HCT116 (cell line): ENCODE data around the gene FSCN2. TPM values are rescaled to one million over a fixed set of nuclear protein-coding genes. Genes with fewer than 3 reads are reported as not detected.

ENCODE experiments used
- ATAC-seq: fragments of 200-7000 bp; cut with Tn5 transposase; 2 replicates; pipeline ENCODE4 v1.9.1; 2020; ENCODE audit warnings: mild to moderate bottlenecking, moderate library complexity
- BruUV-seq: library from RNA; stranded (reverse); fragments of 400-500 nt; replicated peaks from 2 replicates; lab custom pipeline; 2021; lab: Mats Ljungman, UMichigan
- CTCF ChIA-PET: fragments of 300-600 bp; sonication (Branson Sonifier 250); formaldehyde crosslinking; loops from one replicate; lab custom pipeline; 2021; ENCODE audit warnings: antibody characterized with exemption; lab: Charles Lee
- POLR2A ChIA-PET: fragments of 300-600, 350-600 bp; sonication (Branson Sonifier 250); formaldehyde crosslinking; loops from one replicate; lab custom pipeline; 2021; ENCODE audit warnings: antibody characterized with exemption; lab: Charles Lee
- RAD21 ChIA-PET, 2 experiments: fragments of 300-600 bp; sonication (Branson Sonifier 250); formaldehyde crosslinking; loops; one replicate each; lab custom pipeline; 2023; ENCODE audit warnings: low total read pairs in 2 of 2; ENCODE audit not compliant: uncharacterized antibody in 2 of 2, unreplicated experiment in 2 of 2, low non-redundant PET in 1 of 2; lab: Charles Lee
- DNase-seq: peaks from one replicate; pipeline ENCODE4 v3.0.0-alpha.2; 2010; ENCODE audit warnings: low read depth, low spot score
- H2AFZ ChIP-seq: fragments of 200-600 bp; shearing (Covaris generic), sonication (generic); 2 replicates; pipeline ENCODE4 v1.6.1; 2017; ENCODE audit warnings: low read depth, mixed run types, mixed read lengths, antibody characterized with exemption, low read length; ENCODE audit not compliant: poor library complexity, severe bottlenecking
- H3K27ac ChIP-seq: 2 replicates; pipeline ENCODE4 v1.5.1; 2012; ENCODE audit warnings: low read depth, low read length
- H3K27me3 ChIP-seq: fragments of 200-600 bp; sonication (generic); 2 replicates; pipeline ENCODE4 v1.6.1; 2016; ENCODE audit warnings: mixed run types, low read length, mixed read lengths; ENCODE audit not compliant: insufficient read depth
- H3K36me3 ChIP-seq, 2 experiments: fragments of 200-500 bp in 1 of 2; fragments of 200-600 bp in 1 of 2; sonication (Bioruptor generic) in 1 of 2; sonication (generic) in 1 of 2; 2 replicates each; pipeline versions ENCODE4 v1.5.1 to v1.6.1; 2014 to 2016; ENCODE audit warnings: low read length in 2 of 2, inconsistent platforms in 1 of 2, mixed read lengths in 1 of 2, mixed run types in 1 of 2; ENCODE audit not compliant: insufficient read depth in 2 of 2, control insufficient read depth in 1 of 2
- H3K4me1 ChIP-seq, 2 experiments: fragments of 200-600 bp in 1 of 2; sonication (generic) in 1 of 2; 2 replicates each; pipeline versions ENCODE4 v1.5.1 to v1.6.1; 2012 to 2017; ENCODE audit warnings: low read length in 2 of 2, inconsistent platforms in 1 of 2, mild to moderate bottlenecking in 1 of 2, mixed read lengths in 1 of 2, mixed run types in 1 of 2, moderate library complexity in 1 of 2; ENCODE audit not compliant: insufficient read depth in 2 of 2, control insufficient read depth in 1 of 2
- H3K4me2 ChIP-seq: fragments of 200-600 bp; sonication (generic); 2 replicates; pipeline ENCODE4 v1.6.1; 2017; ENCODE audit warnings: mixed run types, low read length, mixed read lengths
- H3K4me3 ChIP-seq, 2 experiments: fragments of 200-600 bp in 1 of 2; sonication (generic) in 1 of 2; replicated peaks in 1 of 2; 2 replicates each; pipeline ENCODE4 v1.5.1; 2011 to 2016; ENCODE audit warnings: low read length in 2 of 2, control low read depth in 1 of 2, low read depth in 1 of 2, mild to moderate bottlenecking in 1 of 2, mixed read lengths in 1 of 2, mixed run types in 1 of 2
- H3K79me2 ChIP-seq: fragments of 200-600 bp; sonication (generic); 2 replicates; pipeline ENCODE4 v1.6.1; 2017; ENCODE audit warnings: mild to moderate bottlenecking, mixed run types, low read length, moderate library complexity, mixed read lengths; ENCODE audit not compliant: insufficient read depth
- H3K9ac ChIP-seq: fragments of 200-600 bp; sonication (generic); 2 replicates; pipeline ENCODE4 v1.6.1; 2016; ENCODE audit warnings: low read length, mixed read lengths
- H3K9me2 ChIP-seq: fragments of 200-600 bp; sonication (generic), shearing (Covaris generic); 2 replicates; pipeline ENCODE4 v1.6.1; 2017; ENCODE audit warnings: mixed run types, mild to moderate bottlenecking, moderate library complexity; ENCODE audit not compliant: insufficient read depth
- H3K9me3 ChIP-seq, 2 experiments: fragments of 200-500 bp in 1 of 2; fragments of 200-600 bp in 1 of 2; sonication (Bioruptor generic) in 1 of 2; sonication (generic) in 1 of 2; 2 replicates each; pipeline ENCODE4 v1.6.1; 2014 to 2017; ENCODE audit warnings: low read length in 2 of 2, mixed read lengths in 2 of 2, inconsistent platforms in 1 of 2, low read depth in 1 of 2, mild to moderate bottlenecking in 1 of 2, mixed run types in 1 of 2, moderate library complexity in 1 of 2; ENCODE audit not compliant: control insufficient read depth in 1 of 2, insufficient read depth in 1 of 2
- H4K20me1 ChIP-seq: fragments of 200-600 bp; sonication (generic), shearing (Covaris generic); 2 replicates; pipeline ENCODE4 v1.6.1; 2017; ENCODE audit warnings: mixed run types, mild to moderate bottlenecking, moderate library complexity; ENCODE audit not compliant: insufficient read depth
- CBX3 ChIP-seq: IDR thresholded peaks from 2 replicates; pipeline ENCODE4 v1.6.1; 2012; ENCODE audit warnings: low read depth
- CEBPB ChIP-seq: IDR thresholded peaks from 2 replicates; pipeline ENCODE4 v1.6.1; 2012; ENCODE audit warnings: low read depth
- EGR1 ChIP-seq: IDR thresholded peaks from 2 replicates; pipeline ENCODE4 v1.6.1; 2012; ENCODE audit warnings: low read depth
- ELF1 ChIP-seq: IDR thresholded peaks from 2 replicates; pipeline ENCODE4 v1.6.1; 2012; ENCODE audit warnings: low read depth, borderline replicate concordance
- EZH2 ChIP-seq: fragments of 200-600 bp; sonication (generic); IDR thresholded peaks from 2 replicates; pipeline ENCODE4 v1.6.1; 2017; ENCODE audit warnings: antibody characterized with exemption, mixed run types
- EZH2phosphoT487 ChIP-seq: fragments of 200-600 bp; IDR thresholded peaks from 2 replicates; pipeline ENCODE4 v1.6.1; 2018; ENCODE audit warnings: antibody characterized with exemption, borderline replicate concordance
- JUND ChIP-seq: IDR thresholded peaks from 2 replicates; pipeline ENCODE4 v1.6.1; 2012
- POLR2AphosphoS5 ChIP-seq: IDR thresholded peaks from 2 replicates; pipeline ENCODE4 v1.6.1; 2011; ENCODE audit warnings: mild to moderate bottlenecking, low read depth, low read length, moderate library complexity
- SP1 ChIP-seq: IDR thresholded peaks from 2 replicates; pipeline ENCODE4 v1.6.1; 2012; ENCODE audit warnings: low read depth
- YY1 ChIP-seq: IDR thresholded peaks from 2 replicates; pipeline ENCODE4 v1.6.1; 2011; ENCODE audit warnings: low read length, low read depth, moderate library complexity, mild to moderate bottlenecking; ENCODE audit not compliant: insufficient replicate concordance; ENCODE audit errors: extremely low read depth
- ZFX ChIP-seq: fragments of 450-650 bp; IDR thresholded peaks from 2 replicates; pipeline ENCODE4 v1.6.1; 2017
- intact Hi-C: fragments of 100-400 bp; cut with micrococcal nuclease; formaldehyde crosslinking; loops from 2 replicates; pipeline ENCODE4 v1.10.0; 2022
- total RNA-seq: library from RNA; stranded (reverse); gene quantifications from one replicate; pipeline ENCODE4 v1.2.1, GENCODE V29; 2021; ENCODE audit not compliant: unreplicated experiment
- TF ChIP-seq, protein P1 (sequence below): IDR thresholded peaks from 2 replicates; pipeline ENCODE4 v1.6.1; 2012; ENCODE audit warnings: low read depth

The FSCN2 gene
- total RNA-seq, 1 experiment from 2014 or later = 10.1 TPM

- Histone ChIP-seq H2AFZ (no peak overlapping the region), H4K20me1 (0 out of 2 replicates have a peak, but pooled peaks cover 3% of the 10 kb centered on the region), H3K9ac (no peak overlapping the region), H3K4me2 (no peak overlapping the region), H3K4me1 (peaks cover 18 to 24% of the 10 kb centered on the region in 2 experiments), H3K4me3 (no peak overlapping the region), H3K79me2 (peaks cover 3% of the 10 kb centered on the region; the same call in 1 of the 2 replicates), H3K27ac (no peak overlapping the region), H3K9me2 (no peaks in the 10 kb centered on the region), H3K36me3 (peaks cover 50 to 75% of the 10 kb centered on the region in 2 experiments), H3K9me3 (no peaks in the 10 kb centered on the region), H3K27me3 (no peaks in the 10 kb centered on the region)
- DNase-seq (no peak), ATAC-seq (no peak)
- ChIA-PET CTCF (interaction anchor here (1.2 kb wide), 1 partner anchor 37 kb away, joined by 3 read pairs; no protein-coding TSS in a partner anchor), POLR2A (interaction anchor here (1.4 kb wide), 1 partner anchor 12 kb away, joined by 3 read pairs; the partner anchor contains the start of gene FAAP100), RAD21 (no interaction called here)
- no TSS peak for BruUV-seq
- intact Hi-C loops = no loop called here
- TF ChIP-seq ELF1 = no peak
- no peak for TF ChIP-seq SP1
- TF ChIP-seq CBX3 = no peak
- no peak for TF ChIP-seq CEBPB
- TF ChIP-seq EZH2phosphoT487 = no peak
- TF ChIP-seq, protein P1, sequence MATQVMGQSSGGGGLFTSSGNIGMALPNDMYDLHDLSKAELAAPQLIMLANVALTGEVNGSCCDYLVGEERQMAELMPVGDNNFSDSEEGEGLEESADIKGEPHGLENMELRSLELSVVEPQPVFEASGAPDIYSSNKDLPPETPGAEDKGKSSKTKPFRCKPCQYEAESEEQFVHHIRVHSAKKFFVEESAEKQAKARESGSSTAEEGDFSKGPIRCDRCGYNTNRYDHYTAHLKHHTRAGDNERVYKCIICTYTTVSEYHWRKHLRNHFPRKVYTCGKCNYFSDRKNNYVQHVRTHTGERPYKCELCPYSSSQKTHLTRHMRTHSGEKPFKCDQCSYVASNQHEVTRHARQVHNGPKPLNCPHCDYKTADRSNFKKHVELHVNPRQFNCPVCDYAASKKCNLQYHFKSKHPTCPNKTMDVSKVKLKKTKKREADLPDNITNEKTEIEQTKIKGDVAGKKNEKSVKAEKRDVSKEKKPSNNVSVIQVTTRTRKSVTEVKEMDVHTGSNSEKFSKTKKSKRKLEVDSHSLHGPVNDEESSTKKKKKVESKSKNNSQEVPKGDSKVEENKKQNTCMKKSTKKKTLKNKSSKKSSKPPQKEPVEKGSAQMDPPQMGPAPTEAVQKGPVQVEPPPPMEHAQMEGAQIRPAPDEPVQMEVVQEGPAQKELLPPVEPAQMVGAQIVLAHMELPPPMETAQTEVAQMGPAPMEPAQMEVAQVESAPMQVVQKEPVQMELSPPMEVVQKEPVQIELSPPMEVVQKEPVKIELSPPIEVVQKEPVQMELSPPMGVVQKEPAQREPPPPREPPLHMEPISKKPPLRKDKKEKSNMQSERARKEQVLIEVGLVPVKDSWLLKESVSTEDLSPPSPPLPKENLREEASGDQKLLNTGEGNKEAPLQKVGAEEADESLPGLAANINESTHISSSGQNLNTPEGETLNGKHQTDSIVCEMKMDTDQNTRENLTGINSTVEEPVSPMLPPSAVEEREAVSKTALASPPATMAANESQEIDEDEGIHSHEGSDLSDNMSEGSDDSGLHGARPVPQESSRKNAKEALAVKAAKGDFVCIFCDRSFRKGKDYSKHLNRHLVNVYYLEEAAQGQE = no peak
- TF ChIP-seq EZH2 = no peak
- no peak for TF ChIP-seq ZFX
- TF ChIP-seq YY1 = no peak
- no peak for TF ChIP-seq EGR1
- TF ChIP-seq POLR2AphosphoS5 = no peak
- no peak for TF ChIP-seq JUND
Measured at GRCh38 chr17:81563861-81564586, 35.8 kb downstream of the FSCN2 start.
